Measurements from ENCODE around the gene ILDR1. TPM values are rescaled to one million over a fixed set of nuclear protein-coding genes. Genes with fewer than 3 reads are reported as not detected.

ILDR1 gene
- polyA plus RNA-seq, 1 donor from 2014 or later: not detected

DNA sequence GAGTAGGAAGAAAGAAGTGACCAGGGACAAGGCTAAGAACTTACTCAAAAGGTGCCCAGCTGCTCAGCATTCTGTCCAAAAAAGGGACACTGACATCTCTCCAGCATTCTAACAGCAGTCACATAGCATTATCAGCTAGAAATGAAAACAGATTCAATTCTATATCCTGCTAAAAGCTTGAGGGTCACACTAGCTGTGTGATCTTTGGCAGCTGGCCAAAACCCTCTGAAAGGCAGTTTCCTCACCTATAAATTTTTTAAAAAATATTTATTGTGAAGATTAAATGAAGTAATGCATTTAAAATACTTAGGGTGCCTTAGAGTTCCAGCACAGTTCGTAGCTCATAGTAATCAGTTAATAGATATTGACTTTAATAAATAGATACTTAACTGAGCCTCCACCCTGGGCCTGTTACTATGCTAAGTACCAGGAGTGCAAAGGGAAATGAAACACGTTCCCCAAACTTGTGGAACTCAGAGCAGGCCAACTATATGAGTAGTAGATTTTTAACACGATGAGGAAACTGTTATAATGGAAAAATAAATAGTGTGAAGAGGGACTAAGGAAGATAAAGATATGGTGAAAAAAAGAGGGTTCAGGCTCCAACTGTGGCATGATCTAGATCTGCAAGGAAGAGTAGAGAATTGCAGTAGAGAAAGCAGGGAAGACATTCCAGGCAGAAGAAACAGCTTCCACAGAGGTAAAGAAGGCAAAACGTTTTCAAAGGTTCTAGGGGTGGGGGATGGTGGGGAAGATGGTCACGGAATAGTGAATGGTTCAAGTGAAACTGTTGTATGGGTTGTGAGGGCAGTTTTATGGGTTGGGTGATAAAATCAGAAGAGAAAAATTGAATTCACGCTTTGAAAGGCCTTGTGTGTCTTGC is 44.5 kb upstream of the ILDR1 start:
- no peaks in the 10 kb centered on the region for H3K27me3 ChIP-seq (ENCODE audit: insufficient read depth, low read depth, low read length)
- TF ChIP-seq, protein P1, sequence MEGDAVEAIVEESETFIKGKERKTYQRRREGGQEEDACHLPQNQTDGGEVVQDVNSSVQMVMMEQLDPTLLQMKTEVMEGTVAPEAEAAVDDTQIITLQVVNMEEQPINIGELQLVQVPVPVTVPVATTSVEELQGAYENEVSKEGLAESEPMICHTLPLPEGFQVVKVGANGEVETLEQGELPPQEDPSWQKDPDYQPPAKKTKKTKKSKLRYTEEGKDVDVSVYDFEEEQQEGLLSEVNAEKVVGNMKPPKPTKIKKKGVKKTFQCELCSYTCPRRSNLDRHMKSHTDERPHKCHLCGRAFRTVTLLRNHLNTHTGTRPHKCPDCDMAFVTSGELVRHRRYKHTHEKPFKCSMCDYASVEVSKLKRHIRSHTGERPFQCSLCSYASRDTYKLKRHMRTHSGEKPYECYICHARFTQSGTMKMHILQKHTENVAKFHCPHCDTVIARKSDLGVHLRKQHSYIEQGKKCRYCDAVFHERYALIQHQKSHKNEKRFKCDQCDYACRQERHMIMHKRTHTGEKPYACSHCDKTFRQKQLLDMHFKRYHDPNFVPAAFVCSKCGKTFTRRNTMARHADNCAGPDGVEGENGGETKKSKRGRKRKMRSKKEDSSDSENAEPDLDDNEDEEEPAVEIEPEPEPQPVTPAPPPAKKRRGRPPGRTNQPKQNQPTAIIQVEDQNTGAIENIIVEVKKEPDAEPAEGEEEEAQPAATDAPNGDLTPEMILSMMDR (IDR thresholded peaks at IDR 0.05; ENCODE audit: poor library complexity, severe bottlenecking): no peak
- TF ChIP-seq POLR2AphosphoS5 (IDR thresholded peaks at IDR 0.05) (no peak), EZH2 (IDR thresholded peaks at IDR 0.05; ENCODE audit: borderline replicate concordance, insufficient read depth, low read length, poor library complexity, severe bottlenecking) (no peak), TAF1 (IDR thresholded peaks at IDR 0.05; ENCODE audit: low read depth) (no peak), SMC3 (conservative IDR thresholded peaks at IDR 0.05; ENCODE audit: poor library complexity) (no peak), EP300 (conservative IDR thresholded peaks at IDR 0.05; ENCODE audit: poor library complexity, severe bottlenecking) (no peak), MXI1 (conservative IDR thresholded peaks at IDR 0.05; ENCODE audit: poor library complexity, severe bottlenecking) (no peak), REST (IDR thresholded peaks at IDR 0.05; ENCODE audit: borderline replicate concordance) (no peak), RAD21 (conservative IDR thresholded peaks at IDR 0.05) (no peak)
- no peak overlapping the region for H3K4me3 ChIP-seq (ENCODE audit: low read length)
- H3K9me2 ChIP-seq (ENCODE audit: insufficient read depth, low read length): no peaks in the 10 kb centered on the region
- no peak overlapping the region for H3K4me2 ChIP-seq (ENCODE audit: low read length)
- H3K79me2 ChIP-seq (replicated peaks; ENCODE audit: insufficient read depth, low read length): no peaks in the 10 kb centered on the region
- no peaks in the 10 kb centered on the region for H3K36me3 ChIP-seq (ENCODE audit: insufficient read depth, low read length)
- no peak overlapping the region for H2AFZ ChIP-seq (ENCODE audit: low read depth, low read length)
- no peaks in the 10 kb centered on the region for H3K9me3 ChIP-seq (ENCODE audit: low read length)
- H3F3A ChIP-seq (ENCODE audit: insufficient read depth, low read length, poor library complexity, severe bottlenecking): no peaks in the 10 kb centered on the region
- H4K20me1 ChIP-seq (ENCODE audit: insufficient read depth): no peaks in the 10 kb centered on the region
- no peak overlapping the region for H3K27ac ChIP-seq (ENCODE audit: low read length)
- H3K9ac ChIP-seq (ENCODE audit: low read length): no peak overlapping the region

- H4K20me1 ChIP-seq (ENCODE audit: insufficient read depth): no peaks in the 10 kb centered on the region
- H3K27ac ChIP-seq (ENCODE audit: low read length): peak overlapping the region; percentile 21
- H3K36me3 ChIP-seq (ENCODE audit: insufficient read depth, low read length): no peaks in the 10 kb centered on the region
- no peaks in the 10 kb centered on the region for H3K9me3 ChIP-seq (ENCODE audit: low read length)
- no peak overlapping the region for H3K4me3 ChIP-seq (ENCODE audit: low read length)
- H3K27me3 ChIP-seq (ENCODE audit: insufficient read depth, low read depth, low read length): no peaks in the 10 kb centered on the region
- H3K4me2 ChIP-seq (ENCODE audit: low read length): no peak overlapping the region
- H3K9ac ChIP-seq (ENCODE audit: low read length): no peak overlapping the region
- TF ChIP-seq EP300 (conservative IDR thresholded peaks at IDR 0.05; ENCODE audit: poor library complexity, severe bottlenecking) (peak; percentile 14), TAF1 (IDR thresholded peaks at IDR 0.05; ENCODE audit: low read depth) (no peak)
- no peak overlapping the region for H2AFZ ChIP-seq (ENCODE audit: low read depth, low read length)
- H3K79me2 ChIP-seq (replicated peaks; ENCODE audit: insufficient read depth, low read length): no peaks in the 10 kb centered on the region
- H3K9me2 ChIP-seq (ENCODE audit: insufficient read depth, low read length): no peaks in the 10 kb centered on the region
- no peaks in the 10 kb centered on the region for H3F3A ChIP-seq (ENCODE audit: insufficient read depth, low read length, poor library complexity, severe bottlenecking)
Observed at GRCh38 chr3:122064326-122064725, 42.3 kb upstream of the ILDR1 start.

Data from neural cell (in vitro differentiated cells).